Tibial nerve (tissue), 3 donors: Measurements from ENCODE around the gene TXLNA.

Source experiments
- POLR2A ChIP-seq, 2 donors: fragments of 450-650 bp; IDR thresholded peaks; one replicate each; pipeline ENCODE4 v1.6.1; 2017; ENCODE audit warnings: antibody characterized with exemption in 2 of 2, mild to moderate bottlenecking in 2 of 2, moderate library complexity in 2 of 2
- TF ChIP-seq, protein P1 (sequence below), 5 experiments: fragments of 200-600 bp in 3 of 5; fragments of 450-650 bp in 2 of 5; sonication (generic) in 3 of 5; IDR thresholded peaks; one replicate each; pipeline ENCODE4 v1.5.1; 2016 to 2019; ENCODE audit warnings: antibody characterized with exemption in 5 of 5, mild to moderate bottlenecking in 3 of 5, moderate library complexity in 2 of 5

DNA sequence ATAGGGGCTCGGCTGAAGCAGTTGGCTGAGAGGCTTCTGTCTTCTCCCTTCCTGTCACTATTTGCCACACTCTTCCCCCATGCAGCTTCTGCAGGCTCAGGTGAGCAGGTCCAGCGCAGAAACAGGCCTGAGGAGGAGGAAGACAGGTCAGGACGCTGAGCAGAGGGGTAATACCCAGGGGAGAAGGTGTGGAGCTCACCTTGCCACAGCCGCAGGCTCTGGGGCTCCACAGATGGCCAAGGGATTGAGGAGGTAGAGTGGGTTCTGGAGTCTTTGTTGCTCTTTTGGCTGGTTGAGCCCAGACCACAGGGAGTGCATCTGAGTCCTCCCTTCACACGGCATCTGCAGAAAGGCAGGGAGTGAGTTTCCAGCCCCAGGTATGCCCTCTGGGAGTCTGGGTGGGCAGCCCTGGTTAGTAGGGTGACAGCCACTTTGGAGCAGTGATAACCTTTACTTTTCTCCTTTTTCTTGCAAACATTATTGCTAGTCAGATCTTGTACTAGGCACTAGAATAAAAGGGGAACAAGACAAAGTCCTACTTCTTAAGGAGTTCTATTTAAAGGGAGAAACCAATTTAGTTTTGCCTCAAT lies 52.5 kb downstream of the TXLNA start:
- TF ChIP-seq, protein P1, sequence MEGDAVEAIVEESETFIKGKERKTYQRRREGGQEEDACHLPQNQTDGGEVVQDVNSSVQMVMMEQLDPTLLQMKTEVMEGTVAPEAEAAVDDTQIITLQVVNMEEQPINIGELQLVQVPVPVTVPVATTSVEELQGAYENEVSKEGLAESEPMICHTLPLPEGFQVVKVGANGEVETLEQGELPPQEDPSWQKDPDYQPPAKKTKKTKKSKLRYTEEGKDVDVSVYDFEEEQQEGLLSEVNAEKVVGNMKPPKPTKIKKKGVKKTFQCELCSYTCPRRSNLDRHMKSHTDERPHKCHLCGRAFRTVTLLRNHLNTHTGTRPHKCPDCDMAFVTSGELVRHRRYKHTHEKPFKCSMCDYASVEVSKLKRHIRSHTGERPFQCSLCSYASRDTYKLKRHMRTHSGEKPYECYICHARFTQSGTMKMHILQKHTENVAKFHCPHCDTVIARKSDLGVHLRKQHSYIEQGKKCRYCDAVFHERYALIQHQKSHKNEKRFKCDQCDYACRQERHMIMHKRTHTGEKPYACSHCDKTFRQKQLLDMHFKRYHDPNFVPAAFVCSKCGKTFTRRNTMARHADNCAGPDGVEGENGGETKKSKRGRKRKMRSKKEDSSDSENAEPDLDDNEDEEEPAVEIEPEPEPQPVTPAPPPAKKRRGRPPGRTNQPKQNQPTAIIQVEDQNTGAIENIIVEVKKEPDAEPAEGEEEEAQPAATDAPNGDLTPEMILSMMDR (IDR thresholded peaks at IDR 0.05) = no peak
- no peak for TF ChIP-seq POLR2A (IDR thresholded peaks at IDR 0.05)
